Activated T-helper 2 cell treated with anti-CD3 and anti-CD28 coated beads, Interferon-gamma antibody, Interleukin-2, Interleukin-4, amounts not matched to agents 10 μg/mL and 5 μg/mL and 100 μg/mL, durations not matched to agents 14 hours and 24 hours and 36 hours (primary cell): ENCODE data around the gene TMEM117. TPM values are rescaled to one million over a fixed set of nuclear protein-coding genes. Genes with fewer than 3 reads are reported as not detected.

Source experiments
- DNase-seq: peaks from one replicate; pipeline ENCODE4 v3.0.0; 2021; ENCODE audit warnings: low spot score
- H3K27ac Mint-ChIP-seq: one replicate; pipeline ENCODE4 v1.8.0; 2021; ENCODE audit warnings: mixed read lengths
- H3K27me3 Mint-ChIP-seq: one replicate; pipeline ENCODE4 v1.8.0; 2021; ENCODE audit warnings: low read depth, mixed read lengths
- H3K36me3 Mint-ChIP-seq: one replicate; pipeline ENCODE4 v1.8.0; 2021; ENCODE audit warnings: low read depth, mixed read lengths
- H3K4me1 Mint-ChIP-seq: one replicate; pipeline ENCODE4 v1.8.0; 2021; ENCODE audit warnings: low read depth, mixed read lengths
- H3K4me3 Mint-ChIP-seq: one replicate; pipeline ENCODE4 v1.8.0; 2021; ENCODE audit warnings: low read depth, mild to moderate bottlenecking, moderate library complexity, mixed read lengths
- H3K9me3 Mint-ChIP-seq: one replicate; pipeline ENCODE4 v1.8.0; 2021; ENCODE audit warnings: mixed read lengths
- intact Hi-C: fragments of 100-400 bp; cut with micrococcal nuclease; formaldehyde crosslinking; loops from one replicate; pipeline ENCODE4 v1.15.1; 2023
- total RNA-seq: library from RNA; stranded (reverse); gene quantifications from 2 replicates; pipeline ENCODE4 v1.2.3, GENCODE V29; 2022

TMEM117 gene
- total RNA-seq, 1 donor from 2014 or later = 1.3 TPM

DNA sequence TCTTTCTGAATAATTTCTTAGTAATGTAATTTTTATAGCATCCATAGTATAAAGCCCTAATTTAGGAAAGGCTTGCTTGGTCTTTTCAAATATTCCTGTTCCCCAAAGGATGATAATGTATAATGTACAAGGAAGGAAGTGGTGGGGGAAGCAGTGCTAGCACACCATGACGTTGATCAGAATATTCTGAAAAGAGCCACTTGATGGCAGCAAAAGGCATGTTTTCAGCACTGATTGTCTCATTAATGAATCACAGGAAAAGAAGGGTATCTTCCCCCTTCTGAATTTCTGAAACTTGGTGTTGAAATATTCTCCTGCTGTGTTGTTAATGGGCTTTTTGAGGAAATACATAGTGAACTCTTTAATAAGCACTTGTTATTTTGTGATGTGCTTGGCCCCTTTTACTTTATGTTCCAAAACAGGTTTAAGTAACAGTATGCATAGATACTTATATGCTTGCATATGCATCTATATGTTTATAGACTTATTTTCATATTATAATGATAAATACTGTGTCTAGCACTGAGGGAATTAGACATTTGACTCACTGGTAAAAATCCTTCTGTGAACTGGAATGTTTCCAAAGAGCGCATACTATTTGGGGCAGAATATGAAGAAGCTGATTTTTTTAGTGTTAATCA, 122.0 kb downstream of the TMEM117 start:
- peaks cover 2% of the 10 kb centered on the region for H3K27me3 Mint-ChIP-seq

DNA sequence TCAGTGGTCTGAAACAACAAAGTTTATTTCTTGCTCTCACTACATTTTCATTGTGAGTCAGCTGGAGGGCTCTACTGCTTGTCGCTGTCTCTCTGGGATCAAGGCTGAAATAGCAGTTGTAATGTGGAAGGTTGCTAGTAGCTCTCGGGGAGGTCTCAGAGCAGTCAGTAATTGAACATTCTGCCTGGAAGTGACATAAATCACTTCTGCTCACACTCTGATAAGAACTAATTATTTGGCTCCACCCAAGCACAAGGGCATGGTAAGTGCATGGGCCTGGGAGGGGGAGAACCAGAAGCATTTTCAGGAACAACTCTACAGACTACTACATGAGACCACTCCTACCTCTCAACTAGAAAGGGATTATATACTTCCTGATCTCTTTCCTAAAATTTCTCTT, 128.2 kb downstream of the TMEM117 start:
- no peak for DNase-seq
- H3K9me3 Mint-ChIP-seq = peaks cover 3% of the 10 kb centered on the region
- no peaks in the 10 kb centered on the region for H3K36me3 Mint-ChIP-seq
- H3K27me3 Mint-ChIP-seq = no peaks in the 10 kb centered on the region
- intact Hi-C loops = no loop called here
- no peaks in the 10 kb centered on the region for H3K4me1 Mint-ChIP-seq
- H3K27ac Mint-ChIP-seq = no peak overlapping the region
- H3K4me3 Mint-ChIP-seq = no peak overlapping the region

More for the DNA sequence above, 122.0 kb downstream of the TMEM117 start:
- Mint-ChIP-seq H3K9me3 (no peaks in the 10 kb centered on the region), H3K4me3 (no peak overlapping the region), H3K4me1 (peaks cover 17% of the 10 kb centered on the region), H3K27ac (no peak overlapping the region), H3K36me3 (no peaks in the 10 kb centered on the region)
- intact Hi-C loops = no loop called here
- DNase-seq = no peak

DNA sequence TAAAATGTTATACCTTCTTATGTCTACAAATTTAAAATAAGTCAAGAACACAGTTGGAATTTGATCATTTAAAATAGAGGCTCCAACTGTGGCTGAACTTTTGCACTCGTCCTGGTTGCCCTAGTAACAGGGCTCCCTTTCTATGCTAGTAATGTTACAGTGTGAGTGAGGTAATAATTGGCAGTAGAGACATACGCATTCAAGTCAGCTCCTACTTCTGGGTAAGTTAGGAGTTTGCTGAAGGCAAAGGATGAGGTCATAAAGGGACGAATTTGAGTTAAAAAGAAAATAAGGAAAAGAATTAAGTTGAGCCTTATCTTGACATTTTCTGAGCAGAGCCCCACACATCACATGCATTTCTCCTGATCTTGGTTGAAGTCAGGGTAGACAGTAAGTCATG, 129.1 kb downstream of the TMEM117 start:
- intact Hi-C loops = no loop called here
- Mint-ChIP-seq H3K4me3 (no peak overlapping the region), H3K36me3 (no peaks in the 10 kb centered on the region), H3K27me3 (no peaks in the 10 kb centered on the region), H3K27ac (no peak overlapping the region), H3K4me1 (no peaks in the 10 kb centered on the region), H3K9me3 (peaks cover 3% of the 10 kb centered on the region)
- DNase-seq = no peak

DNA sequence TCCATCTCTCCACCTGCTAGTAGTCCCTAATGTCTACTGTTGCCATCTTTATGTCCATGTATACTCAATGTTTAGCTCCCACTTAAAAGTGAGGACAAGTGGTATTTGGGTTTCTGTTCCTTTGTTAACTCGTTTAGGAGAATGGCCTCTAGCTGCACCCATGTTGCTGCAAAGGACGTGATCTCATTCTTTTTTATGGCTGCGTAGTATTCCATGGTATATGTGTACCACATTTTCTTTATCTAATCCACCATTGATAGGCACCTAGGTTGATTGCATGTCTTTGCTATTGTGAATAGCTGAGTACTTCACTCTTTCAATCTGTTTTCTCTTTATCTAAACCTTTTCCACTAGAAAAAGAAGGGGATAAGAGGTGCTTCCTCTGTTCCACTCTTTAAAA, 130.0 kb downstream of the TMEM117 start:
- DNase-seq = no peak

DNA sequence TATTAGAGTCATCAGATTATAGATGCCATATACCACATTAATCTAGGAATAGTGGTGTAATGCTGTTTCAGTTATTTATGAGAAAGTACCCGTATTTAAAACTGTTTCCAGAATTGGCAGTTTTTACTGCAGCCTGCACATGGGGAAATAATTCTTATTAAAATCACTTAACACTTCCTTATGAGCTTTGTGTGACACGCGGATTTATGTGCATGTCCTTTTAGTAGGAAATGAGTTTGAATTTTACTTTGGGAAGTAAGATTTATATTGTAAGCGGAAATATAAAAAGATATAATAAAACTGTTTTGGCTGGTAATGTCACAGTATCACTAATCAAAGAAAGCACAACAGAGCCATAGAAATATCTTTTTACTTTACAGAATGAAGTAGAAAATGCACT, 132.9 kb downstream of the TMEM117 start:
- no peak for DNase-seq
- Mint-ChIP-seq H3K36me3 (no peaks in the 10 kb centered on the region), H3K4me3 (no peak overlapping the region), H3K4me1 (no peaks in the 10 kb centered on the region), H3K27me3 (no peaks in the 10 kb centered on the region), H3K9me3 (peaks cover 3% of the 10 kb centered on the region), H3K27ac (no peak overlapping the region)
- intact Hi-C loops = no loop called here

More for the DNA sequence above, 130.0 kb downstream of the TMEM117 start:
- intact Hi-C loops = no loop called here
- Mint-ChIP-seq H3K36me3 (no peaks in the 10 kb centered on the region), H3K27me3 (no peaks in the 10 kb centered on the region), H3K4me1 (no peaks in the 10 kb centered on the region), H3K9me3 (peaks cover 3% of the 10 kb centered on the region), H3K27ac (no peak overlapping the region), H3K4me3 (no peak overlapping the region)

DNA sequence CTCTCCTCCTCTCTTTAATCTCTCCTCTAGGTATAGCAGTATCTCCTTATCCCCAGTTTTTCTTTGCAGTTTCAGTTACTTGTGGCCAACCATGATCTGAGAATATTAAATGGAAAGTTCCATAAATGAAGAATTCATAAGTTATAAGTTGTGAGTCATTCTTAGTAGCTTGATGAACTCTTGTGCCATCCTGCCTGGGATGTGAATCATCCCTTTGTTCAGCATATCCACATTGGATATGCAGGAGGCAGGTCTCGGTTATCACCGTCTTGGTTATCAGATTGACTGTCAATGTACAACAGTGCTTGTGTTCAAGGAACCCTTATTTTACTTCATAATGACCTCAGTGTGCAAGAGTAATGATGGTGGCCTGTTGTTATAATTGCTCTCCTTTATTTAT, 134.0 kb downstream of the TMEM117 start:
- Mint-ChIP-seq H3K9me3 (peaks cover 3% of the 10 kb centered on the region), H3K36me3 (no peaks in the 10 kb centered on the region), H3K4me3 (no peak overlapping the region), H3K27ac (no peak overlapping the region), H3K27me3 (no peaks in the 10 kb centered on the region), H3K4me1 (no peaks in the 10 kb centered on the region)
- no peak for DNase-seq
- intact Hi-C loops = no loop called here

DNA sequence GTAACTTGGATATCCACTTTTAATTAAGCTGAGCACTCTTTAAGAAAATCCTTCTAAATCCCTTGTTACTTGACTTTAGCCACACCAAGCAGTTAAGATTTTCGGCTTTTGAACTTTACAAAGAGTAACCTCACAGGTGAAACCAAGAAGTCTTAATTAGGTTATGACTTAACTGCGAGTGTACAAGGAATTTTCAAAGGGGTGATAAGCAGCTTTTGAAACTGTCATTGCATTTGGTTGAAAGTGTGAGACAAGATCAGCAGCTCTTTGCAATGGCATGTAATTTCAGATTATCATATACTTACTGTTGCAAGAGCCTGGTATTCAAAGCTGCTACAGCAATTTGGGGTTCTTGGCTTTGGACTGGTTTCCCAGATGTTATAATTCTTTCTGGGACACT, 137.5 kb downstream of the TMEM117 start:
- intact Hi-C loops = no loop called here
- Mint-ChIP-seq H3K27ac (no peak overlapping the region), H3K36me3 (no peaks in the 10 kb centered on the region), H3K27me3 (no peaks in the 10 kb centered on the region), H3K4me3 (no peak overlapping the region), H3K9me3 (no peaks in the 10 kb centered on the region), H3K4me1 (no peaks in the 10 kb centered on the region)
- DNase-seq = no peak

DNA sequence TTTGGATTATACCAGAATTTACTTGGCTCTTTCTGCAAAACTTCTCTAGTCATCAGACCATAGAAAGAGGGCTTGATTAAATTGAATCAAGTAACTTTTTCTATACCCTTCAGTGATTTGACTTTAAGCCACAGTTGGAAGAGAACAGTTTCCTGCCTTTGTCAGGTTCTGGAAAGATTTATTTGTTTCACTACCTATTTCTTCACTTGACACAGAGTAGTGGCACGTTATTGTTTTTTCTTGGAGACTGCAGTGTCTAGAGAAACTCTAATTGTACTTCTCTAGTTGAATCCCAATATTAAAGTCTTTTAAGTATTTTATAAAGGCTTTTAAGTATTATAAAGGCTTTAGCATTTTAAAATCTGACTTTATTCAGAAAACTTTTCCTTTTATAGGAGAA, 138.1 kb downstream of the TMEM117 start:
- H3K4me1 Mint-ChIP-seq = no peaks in the 10 kb centered on the region
- intact Hi-C loops = no loop called here
- H3K27ac Mint-ChIP-seq = no peak overlapping the region
- H3K27me3 Mint-ChIP-seq = no peaks in the 10 kb centered on the region
- no peak for DNase-seq
- H3K4me3 Mint-ChIP-seq = no peak overlapping the region
- no peaks in the 10 kb centered on the region for H3K36me3 Mint-ChIP-seq
- no peaks in the 10 kb centered on the region for H3K9me3 Mint-ChIP-seq

DNA sequence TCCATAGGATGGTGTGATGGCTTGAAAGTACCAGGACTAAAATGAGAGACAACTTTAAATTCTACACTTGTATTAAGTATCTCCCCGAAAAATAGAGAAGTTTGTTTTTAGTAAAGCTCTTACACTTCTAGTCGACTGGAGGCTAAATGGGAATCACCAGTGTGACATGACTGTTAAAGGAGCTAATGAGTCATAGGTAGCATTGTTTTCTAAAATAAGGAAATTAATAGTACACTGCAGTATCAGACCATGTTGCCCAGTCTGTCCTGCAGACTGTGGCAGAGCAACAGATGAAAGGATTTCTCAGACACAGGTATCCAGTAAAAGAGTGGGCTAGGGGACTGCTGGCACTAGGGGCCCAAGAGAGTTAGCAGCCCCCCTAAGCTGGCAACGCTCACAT, 140.1 kb downstream of the TMEM117 start:
- Mint-ChIP-seq H3K27me3 (no peaks in the 10 kb centered on the region), H3K4me3 (no peak overlapping the region), H3K9me3 (no peaks in the 10 kb centered on the region), H3K27ac (no peak overlapping the region), H3K4me1 (no peaks in the 10 kb centered on the region), H3K36me3 (no peaks in the 10 kb centered on the region)
- no peak for DNase-seq
- intact Hi-C loops = no loop called here

DNA sequence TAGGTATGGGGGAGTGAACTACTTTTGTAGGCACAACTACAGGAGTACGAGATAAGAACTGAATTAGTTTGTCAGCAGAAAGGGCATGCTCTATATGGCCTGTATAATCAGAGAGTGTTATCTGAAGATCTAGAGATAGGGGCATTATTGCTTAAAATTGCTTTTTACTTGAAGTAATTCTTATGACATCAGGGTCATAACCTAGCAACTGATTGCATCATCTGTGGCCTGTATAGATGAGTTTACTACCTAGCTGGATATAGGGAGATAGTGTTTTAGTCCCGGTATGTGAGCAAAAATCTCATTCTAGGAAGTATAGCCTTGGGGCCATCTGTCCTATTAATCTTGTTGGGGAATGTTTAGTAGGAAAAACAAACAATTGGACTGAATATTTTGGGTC, 142.7 kb downstream of the TMEM117 start:
- H3K4me3 Mint-ChIP-seq = no peak overlapping the region
- DNase-seq = no peak
- H3K9me3 Mint-ChIP-seq = no peaks in the 10 kb centered on the region
- H3K27ac Mint-ChIP-seq = no peak overlapping the region
- intact Hi-C loops = no loop called here
- H3K27me3 Mint-ChIP-seq = no peaks in the 10 kb centered on the region
- no peaks in the 10 kb centered on the region for H3K4me1 Mint-ChIP-seq
- H3K36me3 Mint-ChIP-seq = no peaks in the 10 kb centered on the region

DNA sequence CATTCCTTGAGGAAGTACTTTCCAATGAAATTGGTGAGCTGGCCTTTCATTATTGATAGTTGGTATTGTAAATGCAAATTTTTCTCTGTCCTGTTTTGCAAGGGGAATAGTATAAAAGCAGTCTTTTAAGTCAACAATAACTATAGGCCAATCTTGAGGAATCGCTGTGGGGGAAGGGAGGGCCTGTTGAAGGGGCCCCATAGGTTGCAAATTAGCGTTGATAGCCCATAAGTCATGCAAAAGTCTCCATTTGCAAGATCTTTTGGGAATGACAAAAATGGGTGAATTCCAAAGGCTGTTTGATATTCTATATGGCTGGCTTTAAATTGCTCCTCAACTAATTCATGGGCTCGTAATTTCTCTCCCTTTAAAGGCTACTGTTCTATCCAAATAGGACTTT, 143.6 kb downstream of the TMEM117 start:
- no peaks in the 10 kb centered on the region for H3K36me3 Mint-ChIP-seq
- no peaks in the 10 kb centered on the region for H3K27me3 Mint-ChIP-seq
- DNase-seq = no peak
- H3K4me3 Mint-ChIP-seq = no peak overlapping the region
- no peak overlapping the region for H3K27ac Mint-ChIP-seq
- no peaks in the 10 kb centered on the region for H3K4me1 Mint-ChIP-seq
- no peaks in the 10 kb centered on the region for H3K9me3 Mint-ChIP-seq
- intact Hi-C loops = no loop called here

DNA sequence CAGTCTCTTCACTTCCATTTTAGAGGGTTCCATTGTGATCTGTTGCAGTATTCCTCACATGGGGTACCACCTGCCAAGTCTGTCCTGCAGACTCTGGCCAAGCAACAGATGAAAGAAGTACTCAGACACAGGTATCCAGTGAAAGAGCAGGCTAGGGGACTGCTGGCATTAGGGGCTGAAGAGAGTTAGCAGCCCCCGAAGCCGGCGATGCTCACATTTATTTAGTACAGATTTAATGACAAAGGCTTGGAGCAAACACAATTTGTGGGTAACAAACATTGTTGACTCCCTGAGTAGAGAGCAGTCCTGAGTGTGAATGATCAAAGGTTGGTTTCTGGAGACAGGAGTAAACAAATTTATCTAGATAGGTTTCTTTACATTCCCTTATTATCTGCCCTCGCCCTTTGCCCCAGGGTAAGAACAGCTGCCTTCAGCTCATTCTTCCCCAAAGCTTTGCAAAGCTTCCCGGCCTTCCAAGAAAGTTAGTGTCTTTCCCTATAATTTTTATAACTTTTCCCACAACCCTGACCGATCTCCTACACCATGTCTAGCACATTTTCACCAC, 144.8 kb downstream of the TMEM117 start:
- Mint-ChIP-seq H3K36me3 (no peaks in the 10 kb centered on the region), H3K4me3 (no peak overlapping the region), H3K27me3 (no peaks in the 10 kb centered on the region), H3K27ac (no peak overlapping the region), H3K9me3 (no peaks in the 10 kb centered on the region), H3K4me1 (no peaks in the 10 kb centered on the region)
- no peak for DNase-seq
- intact Hi-C loops = no loop called here

DNA sequence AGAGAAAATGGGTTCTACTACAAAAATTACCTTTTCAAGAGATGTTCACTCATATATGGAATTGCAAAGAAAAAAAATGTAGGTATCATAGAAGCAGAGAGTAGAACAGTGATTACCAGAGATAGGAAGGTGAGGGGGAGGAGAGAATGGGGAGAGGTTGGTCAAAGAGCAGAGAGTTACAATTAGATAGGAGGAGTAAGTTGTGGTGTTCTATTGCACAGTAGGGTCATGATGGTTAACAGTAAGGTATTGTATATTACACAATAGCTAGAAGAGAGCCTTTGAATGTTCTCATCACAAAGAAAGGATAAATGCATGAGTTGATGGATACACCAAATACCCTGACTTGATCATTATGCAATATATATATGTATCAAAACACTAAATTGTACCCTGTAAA, 145.8 kb downstream of the TMEM117 start:
- Mint-ChIP-seq H3K27ac (no peak overlapping the region), H3K9me3 (no peaks in the 10 kb centered on the region), H3K4me3 (no peak overlapping the region), H3K4me1 (no peaks in the 10 kb centered on the region), H3K36me3 (no peaks in the 10 kb centered on the region), H3K27me3 (no peaks in the 10 kb centered on the region)
- intact Hi-C loops = no loop called here
- DNase-seq = no peak

DNA sequence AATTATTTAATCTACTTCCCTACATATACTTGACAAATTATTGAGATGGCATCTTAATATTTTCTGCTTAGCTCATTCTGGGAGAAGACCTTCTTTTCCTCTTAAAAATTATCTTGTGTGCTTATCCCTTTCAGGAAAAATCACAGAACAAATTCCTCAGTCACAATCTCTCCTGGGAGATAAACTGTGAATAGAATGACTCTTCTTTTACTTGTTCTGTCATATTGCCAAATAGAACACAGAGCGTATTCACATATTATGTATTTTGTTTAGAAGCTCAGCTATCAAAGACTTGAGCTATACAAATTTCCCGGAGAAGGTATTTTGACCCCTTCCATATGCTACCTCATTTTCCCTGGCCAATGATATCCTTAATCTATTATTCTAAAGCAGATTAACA, 146.7 kb downstream of the TMEM117 start:
- Mint-ChIP-seq H3K27me3 (no peaks in the 10 kb centered on the region), H3K27ac (no peak overlapping the region), H3K9me3 (no peaks in the 10 kb centered on the region), H3K4me3 (no peak overlapping the region), H3K36me3 (no peaks in the 10 kb centered on the region), H3K4me1 (no peaks in the 10 kb centered on the region)
- intact Hi-C loops = no loop called here
- no peak for DNase-seq
